H9 (cell line): ENCODE data around the gene PDX1. TPM values are rescaled to one million over a fixed set of nuclear protein-coding genes. Genes with fewer than 3 reads are reported as not detected.

ENCODE experiments used
- DNase-seq: peaks from one replicate; pipeline ENCODE4 v3.0.0-alpha.2; 2017
- H2AFZ ChIP-seq: one replicate; pipeline ENCODE4 v1.6.1; 2013; ENCODE audit warnings: mild to moderate bottlenecking, low read length, control low read depth, moderate library complexity
- H2AK5ac ChIP-seq: 2 replicates; pipeline ENCODE4 v1.6.1; 2013; ENCODE audit warnings: low read length, control low read depth, mixed read lengths; ENCODE audit not compliant: insufficient read length
- H2BK120ac ChIP-seq: one replicate; pipeline ENCODE4 v1.6.1; 2013; ENCODE audit warnings: low read depth, mild to moderate bottlenecking, low read length, control low read depth, inconsistent platforms; ENCODE audit not compliant: poor library complexity, severe bottlenecking
- H2BK12ac ChIP-seq: 2 replicates; pipeline ENCODE4 v1.6.1; 2013; ENCODE audit warnings: low read length, control low read depth, mixed read lengths, low read depth; ENCODE audit not compliant: insufficient read length
- H2BK15ac ChIP-seq: 2 replicates; pipeline ENCODE4 v1.6.1; 2013; ENCODE audit warnings: low read depth, low read length, control low read depth
- H2BK20ac ChIP-seq: one replicate; pipeline ENCODE4 v1.6.1; 2013; ENCODE audit warnings: low read depth, mild to moderate bottlenecking, low read length, control low read depth, inconsistent platforms; ENCODE audit not compliant: poor library complexity, severe bottlenecking
- H2BK5ac ChIP-seq: 2 replicates; pipeline ENCODE4 v1.6.1; 2013; ENCODE audit warnings: low read length, control low read depth, mixed read lengths; ENCODE audit not compliant: insufficient read length
- H3K14ac ChIP-seq: 2 replicates; pipeline ENCODE4 v1.6.1; 2013; ENCODE audit warnings: low read length, control low read depth; ENCODE audit not compliant: insufficient read depth
- H3K18ac ChIP-seq: 2 replicates; pipeline ENCODE4 v1.6.1; 2013; ENCODE audit warnings: low read depth, mild to moderate bottlenecking, mixed read lengths, low read length, control low read depth; ENCODE audit not compliant: insufficient read length
- H3K23ac ChIP-seq: 2 replicates; pipeline ENCODE4 v1.6.1; 2013; ENCODE audit warnings: low read length, control low read depth, mixed read lengths, low read depth; ENCODE audit not compliant: insufficient read length
- H3K23me2 ChIP-seq: 2 replicates; pipeline ENCODE4 v1.6.1; 2013; ENCODE audit warnings: low read depth, mild to moderate bottlenecking, mixed read lengths, low read length, control low read depth; ENCODE audit not compliant: insufficient read length, poor library complexity, severe bottlenecking
- H3K27ac ChIP-seq: 2 replicates; pipeline ENCODE4 v1.5.1; 2013; ENCODE audit warnings: low read length, control low read depth, mixed read lengths, low read depth; ENCODE audit not compliant: insufficient read length
- H3K27me3 ChIP-seq: 2 replicates; pipeline ENCODE4 v1.6.1; 2013; ENCODE audit warnings: low read length, control low read depth, inconsistent platforms; ENCODE audit not compliant: insufficient read depth
- H3K4ac ChIP-seq: 2 replicates; pipeline ENCODE4 v1.6.1; 2013; ENCODE audit warnings: low read depth, mild to moderate bottlenecking, control low read depth, inconsistent platforms, low read length, moderate library complexity
- H3K4me1 ChIP-seq: 2 replicates; pipeline ENCODE4 v1.6.1; 2013; ENCODE audit warnings: low read length, control low read depth, inconsistent platforms; ENCODE audit not compliant: insufficient read depth
- H3K4me2 ChIP-seq: 2 replicates; pipeline ENCODE4 v1.6.1; 2013; ENCODE audit warnings: low read length, control low read depth, mixed read lengths; ENCODE audit not compliant: insufficient read length, insufficient read depth
- H3K56ac ChIP-seq: 2 replicates; pipeline ENCODE4 v1.6.1; 2013; ENCODE audit warnings: low read depth, mild to moderate bottlenecking, mixed read lengths, low read length, control low read depth; ENCODE audit not compliant: insufficient read length
- H3K79me1 ChIP-seq: 2 replicates; pipeline ENCODE4 v1.6.1; 2013; ENCODE audit warnings: low read depth, mild to moderate bottlenecking, moderate library complexity, low read length, control low read depth, inconsistent platforms; ENCODE audit not compliant: insufficient read depth, poor library complexity, severe bottlenecking
- H3K79me2 ChIP-seq: 2 replicates; pipeline ENCODE4 v1.6.1; 2013; ENCODE audit warnings: low read length, control low read depth, inconsistent platforms; ENCODE audit not compliant: insufficient read depth
- H3K9ac ChIP-seq: 2 replicates; pipeline ENCODE4 v1.6.1; 2013; ENCODE audit warnings: low read length, control low read depth, mixed read lengths; ENCODE audit not compliant: insufficient read length; ENCODE audit errors: extremely low read depth
- H3K9me3 ChIP-seq: one replicate; pipeline ENCODE4 v1.6.1; 2013; ENCODE audit warnings: low read depth, low read length, inconsistent platforms; ENCODE audit not compliant: control insufficient read depth
- H3T11ph ChIP-seq: one replicate; pipeline ENCODE4 v1.6.1; 2013; ENCODE audit warnings: mild to moderate bottlenecking, low read length, control low read depth, inconsistent platforms
- H4K20me1 ChIP-seq: one replicate; pipeline ENCODE4 v1.6.1; 2013; ENCODE audit not compliant: control insufficient read depth, insufficient read length, insufficient read depth
- H4K5ac ChIP-seq: 2 replicates; pipeline ENCODE4 v1.6.1; 2013; ENCODE audit warnings: low read depth, mild to moderate bottlenecking, mixed read lengths, low read length, control low read depth; ENCODE audit not compliant: insufficient read length
- H4K8ac ChIP-seq: replicated peaks from 2 replicates; pipeline ENCODE4 v1.6.1; 2013; ENCODE audit warnings: low read length, control low read depth, mixed read lengths, low read depth; ENCODE audit not compliant: insufficient read length
- H4K91ac ChIP-seq: 2 replicates; pipeline ENCODE4 v1.6.1; 2013; ENCODE audit warnings: low read depth, mild to moderate bottlenecking, moderate library complexity, mixed read lengths, low read length, control low read depth; ENCODE audit not compliant: insufficient read length
- H3K27ac Mint-ChIP-seq, 3 experiments: 2 replicates in 2 of 3; 3 replicates in 1 of 3; pipeline ENCODE4 v1.8.0; 2020 to 2021; ENCODE audit warnings: mixed read lengths in 3 of 3, mild to moderate bottlenecking in 1 of 3, moderate library complexity in 1 of 3
- H3K27me3 Mint-ChIP-seq: 2 replicates; pipeline ENCODE4 v1.8.0; 2021; ENCODE audit warnings: low read depth, mild to moderate bottlenecking, moderate library complexity, mixed read lengths
- H3K36me3 Mint-ChIP-seq, 3 experiments: 2 replicates in 2 of 3; 3 replicates in 1 of 3; pipeline ENCODE4 v1.8.0; 2020 to 2021; ENCODE audit warnings: low read depth in 3 of 3, mixed read lengths in 3 of 3; ENCODE audit not compliant: insufficient read depth in 1 of 3
- H3K4me1 Mint-ChIP-seq, 2 experiments: 2 replicates each; pipeline ENCODE4 v1.8.0; 2020; ENCODE audit warnings: mixed read lengths in 2 of 2
- H3K4me3 Mint-ChIP-seq, 2 experiments: 2 replicates in 1 of 2; 3 replicates in 1 of 2; pipeline ENCODE4 v1.8.0; 2020 to 2021; ENCODE audit warnings: mild to moderate bottlenecking in 2 of 2, mixed read lengths in 2 of 2, moderate library complexity in 1 of 2
- H3K9me3 Mint-ChIP-seq, 2 experiments: 2 replicates in 1 of 2; 3 replicates in 1 of 2; pipeline ENCODE4 v1.8.0; 2020; ENCODE audit warnings: mild to moderate bottlenecking in 2 of 2, mixed read lengths in 2 of 2, moderate library complexity in 1 of 2
- CTCF ChIP-seq: fragments of 200-600 bp; sonication (generic); conservative IDR thresholded peaks from 3 replicates; pipeline ENCODE4 v1.8.0; 2021; ENCODE audit warnings: antibody characterized with exemption, mild to moderate bottlenecking
- WGBS: extraction: QIAGEN DNeasy Blood & Tissue Kit; methylation state at CpG from one replicate; pipeline ENCODE4 v1.1.7; 2013; ENCODE audit warnings: missing lambda C conversion rate, low lambda C conversion rate, mixed read lengths; ENCODE audit not compliant: insufficient read length; ENCODE audit errors: extremely low coverage; 5-methylcytosine and 5-hydroxymethylcytosine counted together
- total RNA-seq: library from RNA; stranded (reverse); gene quantifications from 2 replicates; pipeline ENCODE4 v1.2.1, GENCODE V29; 2021

The PDX1 gene
- total RNA-seq, 1 experiment from 2014 or later, result not detected

GRCh38 chr13:27911521-27911920, 8.3 kb upstream of the PDX1 start:
- TF ChIP-seq CTCF, result no peak
- no peak for DNase-seq
- no peak overlapping the region for H3K27ac ChIP-seq
- no peak overlapping the region for H2BK12ac ChIP-seq
- H3K4ac ChIP-seq, result no peak overlapping the region
- H3K14ac ChIP-seq, result no peak overlapping the region
- H4K91ac ChIP-seq, result no peak overlapping the region
- Mint-ChIP-seq H3K4me3 (no peak overlapping the region), H3K27me3 (peaks cover 100% of the 10 kb centered on the region), H3K36me3 (no peaks in the 10 kb centered on the region), H3K9me3 (peaks cover 0 to 9% of the 10 kb centered on the region in 2 experiments; a peak in 2 of 5 replicates), H3K4me1 (peaks cover 4 to 11% of the 10 kb centered on the region in 2 experiments; a peak in 3 of 4 replicates), H3K27ac (no peak overlapping the region)
- no peaks in the 10 kb centered on the region for H3K23me2 ChIP-seq
- no peaks in the 10 kb centered on the region for H3K9me3 ChIP-seq
- H3K18ac ChIP-seq, result no peak overlapping the region
- no peak overlapping the region for H2BK20ac ChIP-seq
- no peaks in the 10 kb centered on the region; the same call in 1 of the 2 replicates for H3K4me1 ChIP-seq
- H2BK5ac ChIP-seq, result no peak overlapping the region
- no peak overlapping the region for H2BK15ac ChIP-seq
- H3T11ph ChIP-seq, result no peak overlapping the region
- no peak overlapping the region for H2AK5ac ChIP-seq
- H3K4me2 ChIP-seq, result no peak overlapping the region
- no peak overlapping the region for H3K23ac ChIP-seq
- H4K20me1 ChIP-seq, result no peaks in the 10 kb centered on the region
- no peaks in the 10 kb centered on the region for H3K79me2 ChIP-seq
- no peak overlapping the region for H3K9ac ChIP-seq
- no peaks in the 10 kb centered on the region for H3K79me1 ChIP-seq
- WGBS, result no CpG with 5 or more reads among the region's 2 CpGs
- no peak overlapping the region for H2AFZ ChIP-seq
- H4K8ac ChIP-seq, result no peak overlapping the region
- H3K27me3 ChIP-seq, result peaks cover 17% of the 10 kb centered on the region
- no peak overlapping the region for H2BK120ac ChIP-seq
- H3K56ac ChIP-seq, result no peak overlapping the region
- no peak overlapping the region for H4K5ac ChIP-seq
